HG02610 (cell line): ENCODE measurements around the gene DNHD1.

Source experiments
- ATAC-seq: cut with Tn5 transposase; IDR thresholded peaks from one replicate; pipeline ENCODE4 v1.9.1; 2021; ENCODE audit warnings: mild to moderate bottlenecking, moderate library complexity; ENCODE audit not compliant: unreplicated experiment

Gene DNHD1

GRCh38 chr11:6497069-6497839 is at the start of gene DNHD1:
Gene DNHD1 (plus strand): TSS chr11:6497280. CDS start chr11:6498216, 936 bp downstream.
- ATAC-seq = no peak

- ATAC-seq = no peak
These were observed 48.5 kb upstream of the DNHD1 start for GRCh38 chr11:6448574-6448973.

GRCh38 chr11:6452219-6452618 is 44.9 kb upstream of the DNHD1 start:
- no peak for ATAC-seq

- ATAC-seq = no peak
These were observed 43.9 kb upstream of the DNHD1 start for GRCh38 chr11:6453152-6453551.

GRCh38 chr11:6455070-6455469 is 42.0 kb upstream of the DNHD1 start:
- no peak for ATAC-seq

GRCh38 chr11:6456361-6457073 is 40.6 kb upstream of the DNHD1 start:
- ATAC-seq = no peak

- ATAC-seq = no peak
These were observed 39.3 kb upstream of the DNHD1 start for GRCh38 chr11:6457581-6458320.

- ATAC-seq = no peak
These were observed 38.6 kb upstream of the DNHD1 start for GRCh38 chr11:6458352-6459098.

- no peak for ATAC-seq
These were observed 38.0 kb upstream of the DNHD1 start for GRCh38 chr11:6459099-6459450.

GRCh38 chr11:6468712-6469495 is 28.2 kb upstream of the DNHD1 start:
- peak; percentile 74 for ATAC-seq

GRCh38 chr11:6469599-6469998 is 27.5 kb upstream of the DNHD1 start:
- no peak for ATAC-seq

GRCh38 chr11:6472934-6473333 is 24.1 kb upstream of the DNHD1 start:
- no peak for ATAC-seq

- ATAC-seq = peak; percentile 70
These were observed 23.3 kb upstream of the DNHD1 start, which contains the start of gene TRIM3 for GRCh38 chr11:6473451-6474412. Gene TRIM3 (minus strand): TSS chr11:6473941. CDS start chr11:6465695, 8,246 bp downstream.

GRCh38 chr11:6474413-6474792 is 22.7 kb upstream of the DNHD1 start:
- no peak for ATAC-seq

- no peak for ATAC-seq
These were observed 22.1 kb upstream of the DNHD1 start for GRCh38 chr11:6474806-6475500.

- no peak for ATAC-seq
These were observed 21.1 kb upstream of the DNHD1 start for GRCh38 chr11:6475936-6476335.

- no peak for ATAC-seq
These were observed 20.5 kb upstream of the DNHD1 start for GRCh38 chr11:6476571-6476970.

GRCh38 chr11:6480299-6480914 is 16.7 kb upstream of the DNHD1 start:
- no peak for ATAC-seq
